Raji (cell line): ENCODE data around the gene PRKAG2.

Source experiments
- POLR2A ChIP-seq: IDR thresholded peaks from 2 replicates; pipeline ENCODE4 v1.6.1; 2011; ENCODE audit warnings: low read depth, low read length, control low read depth; ENCODE audit not compliant: insufficient read depth

Gene PRKAG2

DNA sequence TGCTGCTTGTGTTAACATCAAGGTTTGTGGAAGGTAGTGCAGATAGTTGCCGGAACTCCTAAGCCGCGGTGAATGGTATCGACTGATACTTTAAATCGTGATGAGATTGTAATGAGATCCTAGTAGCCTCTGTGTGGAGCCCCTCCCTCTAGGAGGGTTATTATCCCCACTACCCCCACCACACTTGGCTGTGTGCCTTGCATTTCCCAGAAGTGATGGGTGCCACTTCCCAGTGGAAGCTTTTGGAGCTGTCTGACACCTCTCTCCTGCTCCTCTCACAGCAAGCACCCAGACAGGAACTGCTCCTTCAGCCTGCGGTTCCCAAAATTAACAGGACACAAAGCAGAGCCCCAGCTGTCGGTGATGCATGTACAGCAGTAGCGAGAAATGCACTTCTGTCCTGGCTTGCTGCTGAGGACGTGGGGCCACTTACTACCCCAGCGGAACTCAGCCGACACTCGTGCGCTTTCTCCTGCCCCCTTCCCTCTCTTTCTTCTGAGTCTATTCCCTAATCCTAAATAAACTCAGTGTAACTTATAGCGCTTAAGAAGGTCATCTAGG lies 52.5 kb downstream of the PRKAG2 start:
- no peak for TF ChIP-seq POLR2A

GRCh38 chr7:151823566-151824372 lies 53.1 kb downstream of the PRKAG2 start:
- TF ChIP-seq POLR2A: no peak

- TF ChIP-seq POLR2A: no peak
Observed at GRCh38 chr7:151822541-151823181, 54.3 kb downstream of the PRKAG2 start.

- TF ChIP-seq POLR2A: no peak
Observed at GRCh38 chr7:151821806-151822540, 54.9 kb downstream of the PRKAG2 start.

DNA sequence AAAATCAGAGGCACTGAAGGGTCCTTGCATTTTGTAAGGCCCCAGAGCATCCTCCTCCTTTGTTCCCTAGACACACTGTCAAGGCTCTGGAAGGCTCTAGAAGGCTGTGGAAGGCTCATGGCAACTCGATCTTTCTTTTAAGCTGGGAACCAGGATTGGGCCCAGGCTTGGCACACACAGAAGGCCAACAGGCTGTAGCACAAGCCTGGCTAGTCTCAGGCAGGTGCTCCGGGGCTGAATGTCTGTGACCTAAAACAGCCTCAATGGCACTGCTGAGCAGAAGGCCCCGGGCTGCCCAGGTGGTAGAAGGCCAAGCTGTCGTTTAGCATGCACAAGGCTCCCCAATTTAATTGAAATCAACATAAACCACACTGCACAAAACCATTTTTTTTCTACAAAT lies 55.7 kb downstream of the PRKAG2 start:
- no peak for TF ChIP-seq POLR2A

- no peak for TF ChIP-seq POLR2A
Observed at GRCh38 chr7:151820491-151821105, 56.3 kb downstream of the PRKAG2 start.

DNA sequence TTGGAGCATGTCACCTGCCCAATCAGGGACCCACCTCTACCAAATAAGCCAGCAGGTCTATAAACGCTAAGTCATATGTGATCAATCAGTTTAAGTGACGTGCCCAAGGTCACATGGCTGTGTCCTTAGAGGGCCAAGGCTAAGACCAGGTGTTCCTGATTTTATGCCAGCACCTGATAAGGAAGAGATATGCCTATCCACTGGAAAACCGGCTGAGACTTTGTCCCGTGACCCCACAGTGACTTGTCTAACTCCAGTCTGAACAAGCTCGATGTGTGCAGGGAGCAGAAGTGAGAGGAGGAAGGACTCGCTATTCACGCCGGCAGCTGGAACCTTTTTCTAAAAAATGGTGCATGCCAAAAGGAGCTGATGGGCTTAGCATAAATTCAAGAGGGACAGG lies 57.0 kb downstream of the PRKAG2 start:
- no peak for TF ChIP-seq POLR2A

GRCh38 chr7:151818674-151819519 lies 58.0 kb downstream of the PRKAG2 start:
- no peak for TF ChIP-seq POLR2A

DNA sequence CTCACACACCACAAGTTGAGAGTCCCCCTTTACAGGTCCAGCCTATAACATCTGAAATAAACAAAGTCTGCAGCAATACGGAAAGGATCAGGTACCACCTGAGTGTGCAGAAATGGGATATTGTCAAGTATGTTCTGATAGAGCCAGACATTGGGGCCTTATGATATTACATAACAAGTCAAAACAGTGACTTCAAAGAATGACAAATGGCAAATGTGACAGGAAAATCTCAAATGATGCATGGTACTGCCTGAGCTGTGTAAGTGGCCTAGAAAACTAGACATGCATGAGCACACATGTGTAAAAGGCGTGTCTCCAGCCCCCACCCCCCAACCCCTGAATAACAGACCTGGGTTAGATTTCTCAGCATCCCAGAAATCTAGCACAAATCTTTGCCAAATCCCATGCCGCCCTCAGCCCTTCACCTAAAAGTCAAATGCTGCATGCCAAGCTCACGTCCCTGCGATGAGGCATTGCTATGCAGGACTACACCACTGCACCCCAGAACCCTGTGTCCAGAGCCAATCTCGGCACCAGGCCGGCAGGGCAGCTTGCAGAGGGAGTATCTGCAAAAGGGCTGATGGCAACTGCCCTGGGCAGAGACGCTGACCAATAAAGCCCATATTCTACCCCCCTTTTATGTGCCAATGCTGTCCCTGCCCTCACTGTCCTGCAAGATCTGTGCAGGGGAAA lies 58.8 kb downstream of the PRKAG2 start:
- no peak for TF ChIP-seq POLR2A

DNA sequence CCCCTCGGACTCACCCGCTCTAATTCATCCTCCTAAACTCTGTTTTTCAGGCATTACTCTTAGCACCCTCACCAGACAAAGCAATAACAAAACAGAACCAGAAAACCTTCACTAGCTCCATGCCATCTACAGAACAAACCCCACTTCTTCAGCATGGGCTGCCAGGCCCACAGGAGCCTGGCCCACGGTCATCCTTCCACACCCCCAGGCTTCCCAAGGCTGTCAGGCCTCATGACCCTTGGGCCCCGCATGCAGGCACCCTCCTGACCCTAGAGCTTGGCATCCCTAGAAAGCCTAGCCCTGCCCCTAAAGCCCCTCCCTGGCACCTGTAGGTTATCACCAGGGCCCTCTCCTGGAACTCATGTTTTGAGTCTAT lies 59.6 kb downstream of the PRKAG2 start:
- TF ChIP-seq POLR2A: no peak

GRCh38 chr7:151816562-151817314 lies 60.2 kb downstream of the PRKAG2 start:
- TF ChIP-seq POLR2A: no peak

- TF ChIP-seq POLR2A: no peak
Observed at GRCh38 chr7:151815419-151815818, 61.5 kb downstream of the PRKAG2 start.

DNA sequence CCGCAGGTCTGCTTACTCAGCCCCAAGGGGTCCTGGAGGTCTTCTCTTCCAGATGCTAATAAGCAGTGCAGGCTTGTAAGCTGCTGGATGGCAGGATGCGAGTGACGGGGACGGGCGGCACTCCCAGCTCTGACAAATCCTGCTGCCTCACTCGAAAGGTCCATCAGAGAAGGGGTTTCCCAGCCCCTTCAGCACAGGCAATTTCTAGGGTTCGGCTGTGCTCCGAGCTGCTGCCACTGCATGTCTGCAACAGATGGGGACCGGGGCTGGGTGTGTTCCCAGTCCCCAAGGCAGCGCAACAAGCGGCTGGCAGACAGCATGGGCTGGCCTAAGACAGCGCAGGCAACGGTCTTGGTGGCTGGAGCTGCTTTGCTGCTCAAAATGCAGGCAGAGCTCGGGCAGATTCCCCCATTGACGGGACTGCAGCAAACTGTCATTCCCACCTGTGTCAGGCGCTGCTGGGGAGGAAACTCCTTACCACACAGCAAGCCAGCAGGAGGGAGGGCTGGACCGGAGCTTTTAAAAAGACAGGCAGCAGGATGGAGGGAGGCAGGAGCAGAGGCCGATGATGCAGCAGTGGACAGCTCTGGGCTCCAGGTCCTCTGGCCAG lies 62.4 kb downstream of the PRKAG2 start:
- no peak for TF ChIP-seq POLR2A
